ENCODE measurements around the gene MLLT3.

DNA sequence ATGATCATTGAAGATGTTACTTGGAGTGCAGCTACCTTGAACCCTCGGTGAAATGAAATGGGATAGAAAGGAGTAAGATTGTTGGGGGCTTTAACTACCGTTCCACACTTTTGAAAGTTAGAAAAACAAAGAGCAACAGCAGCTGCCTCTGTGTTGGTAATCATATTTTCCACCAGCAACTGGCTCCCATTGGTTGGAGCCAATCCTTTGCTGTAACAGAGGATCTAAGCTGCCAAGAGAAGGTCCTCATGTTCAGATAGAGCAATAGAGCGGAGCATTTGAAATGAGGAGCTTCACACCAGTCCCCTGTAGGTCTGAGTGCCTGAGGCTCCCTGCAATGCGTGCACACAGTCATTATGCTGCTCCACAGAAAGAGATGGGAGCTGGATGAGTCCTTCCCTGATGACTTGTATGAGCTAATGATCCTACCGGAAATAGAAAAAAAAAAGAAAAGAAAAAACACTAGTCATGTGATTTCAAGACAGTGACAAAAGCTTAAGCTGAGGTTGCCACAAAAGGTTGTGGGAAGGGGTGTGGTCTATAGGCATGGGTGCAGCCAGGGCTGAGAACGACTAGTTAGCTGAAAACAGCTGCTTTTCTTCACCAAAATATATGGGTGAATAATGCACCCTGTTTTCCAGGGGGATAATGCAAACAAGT lies 300.7 kb downstream of the MLLT3 start:
- no peak for TF ChIP-seq POLR2AphosphoS5 (IDR thresholded peaks at IDR 0.05; ENCODE audit: low read depth, low read length)
- no peak for TF ChIP-seq REST (IDR thresholded peaks at IDR 0.05; ENCODE audit: insufficient read depth in 1 of 2, low read depth in 2 of 2, low read length in 2 of 2)

Measured in PFSK-1 (cell line).